ENCODE results near the gene CECR2. TPM values are rescaled to one million over a fixed set of nuclear protein-coding genes. Genes with fewer than 3 reads are reported as not detected.

CECR2 gene
- total and polyA plus RNA-seq, 2 of the 8 experiments (the other 6 are each of a cell fraction or from before 2014, with no cell fraction given): 18.3 to 123 TPM

- no peak overlapping the region for H3K4me2 ChIP-seq (ENCODE audit: insufficient read depth in 1 of 2, low read depth in 2 of 2, low read length in 2 of 2)
- no peak overlapping the region for H3K23ac ChIP-seq (ENCODE audit: insufficient read length)
- no peak overlapping the region for H2BK12ac ChIP-seq (ENCODE audit: low read depth, low read length)
- no peak overlapping the region for H4K5ac ChIP-seq (ENCODE audit: insufficient read length, low read depth, low read length)
- H3K27ac ChIP-seq (ENCODE audit: low read depth, low read length): no peak overlapping the region
- ChIA-PET CTCF (ENCODE audit: partially characterized antibody) (interaction anchor here (0.7 to 4.1 kb wide), 7 partner anchors 8 to 347 kb away, joined by 3 to 27 read pairs (median 4); no protein-coding TSS in a partner anchor), POLR2A (ENCODE audit: partially characterized antibody) (interaction anchor here (0.8 to 2.8 kb wide), 5 partner anchors 10 to 58 kb away, joined by 3 to 18 read pairs (median 3); partner anchors contain the start of genes BCL2L13 and SLC25A18)
- no peak overlapping the region for H3K4ac ChIP-seq (replicated peaks; ENCODE audit: insufficient read length, low read depth, low read length)
- peaks cover 0 to 3% (median 0%) of the 10 kb centered on the region in 4 experiments; a peak in 4 of 7 replicates for H3K4me1 ChIP-seq (replicated peaks in 1 of 4; ENCODE audit: control insufficient read depth in 3 of 4, insufficient read depth in 4 of 4, low read length in 3 of 4)
- H3K56ac ChIP-seq (replicated peaks; ENCODE audit: insufficient read length, low read depth, low read length): no peak overlapping the region
- H4K20me1 ChIP-seq (replicated peaks in 1 of 2; ENCODE audit: control insufficient read depth in 1 of 2, insufficient read depth in 2 of 2, low read length in 2 of 2): no peaks in the 10 kb centered on the region
- no peak overlapping the region for H2AK5ac ChIP-seq (ENCODE audit: low read depth, low read length)
- H3K18ac ChIP-seq (ENCODE audit: extremely low read depth, low read length): no peak overlapping the region; the same call in 1 of the 2 replicates
- H3K79me1 ChIP-seq (ENCODE audit: low read depth, low read length): no peaks in the 10 kb centered on the region
- H2BK15ac ChIP-seq (ENCODE audit: low read length): 0 out of 2 replicates have a peak overlapping the region, but pooled peaks have one; percentile 1
- H3K36me3 ChIP-seq (ENCODE audit: control insufficient read depth in 2 of 4, insufficient read depth in 4 of 4, low read length in 3 of 4): no peaks in the 10 kb centered on the region
- no peak overlapping the region for H4K8ac ChIP-seq (ENCODE audit: extremely low read depth, insufficient read depth, low read length)
- 81% methylated on average over 15 of the region's 15 CpGs; no CpG with 5 or more reads in 1 of the 2 experiments for WGBS, 2 experiments (ENCODE audit: extremely low coverage in 1 of 2, insufficient coverage in 1 of 2, insufficient read length in 1 of 2, insufficient replicate concordance in 2 of 2, low coverage in 1 of 2, low lambda C conversion rate in 2 of 2, missing lambda C conversion rate in 1 of 2)
- no peak overlapping the region for H3K4me3 ChIP-seq (ENCODE audit: extremely low read depth in 1 of 4, insufficient read depth in 2 of 4, low read depth in 3 of 4, low read length in 4 of 4)
- H4K91ac ChIP-seq (replicated peaks; ENCODE audit: insufficient read length, low read length): no peak overlapping the region
- H3K23me2 ChIP-seq (ENCODE audit: low read depth, low read length): peaks cover 1% of the 10 kb centered on the region; the same call in 1 of the 2 replicates
- H2BK5ac ChIP-seq (ENCODE audit: low read depth, low read length): no peak overlapping the region; the same call in 1 of the 2 replicates
- FAIRE-seq: no peak
- H3K27me3 ChIP-seq (replicated peaks in 1 of 4; ENCODE audit: control insufficient read depth in 3 of 4, extremely low read depth in 1 of 4, insufficient read depth in 3 of 4, low read length in 3 of 4): no peaks in the 10 kb centered on the region
- 0 out of 2 replicates have a peak overlapping the region, but pooled peaks have one; percentile 17 for H2AFZ ChIP-seq (ENCODE audit: low read length)
- H3K14ac ChIP-seq (ENCODE audit: insufficient read length): no peak overlapping the region
- DNase-seq (ENCODE audit: low read depth in 1 of 2, low spot score in 2 of 2): peak in 1 of 2 experiments; percentile 70
- no peak overlapping the region for H3K9ac ChIP-seq (replicated peaks in 1 of 4; ENCODE audit: extremely low read depth in 1 of 4, low read depth in 3 of 4, low read length in 3 of 4)
- TF ChIP-seq GTF2F1 (IDR thresholded peaks at IDR 0.05; ENCODE audit: borderline replicate concordance, low read depth, low read length) (no peak), ATF2 (IDR thresholded peaks at IDR 0.05; ENCODE audit: low read length) (no peak), NRF1 (IDR thresholded peaks at IDR 0.05; ENCODE audit: low read depth, low read length) (no peak), RAD21 (IDR thresholded peaks at IDR 0.05 in 1 of 2, conservative IDR thresholded peaks at IDR 0.05 in 1 of 2; ENCODE audit: low read depth in 2 of 2, low read length in 2 of 2) (peak; percentile 32 to 55; a peak in 3 of 4 replicates), MAX (IDR thresholded peaks at IDR 0.05) (peak; percentile 57; the same call in 1 of the 2 replicates)
- TF ChIP-seq, protein P1, sequence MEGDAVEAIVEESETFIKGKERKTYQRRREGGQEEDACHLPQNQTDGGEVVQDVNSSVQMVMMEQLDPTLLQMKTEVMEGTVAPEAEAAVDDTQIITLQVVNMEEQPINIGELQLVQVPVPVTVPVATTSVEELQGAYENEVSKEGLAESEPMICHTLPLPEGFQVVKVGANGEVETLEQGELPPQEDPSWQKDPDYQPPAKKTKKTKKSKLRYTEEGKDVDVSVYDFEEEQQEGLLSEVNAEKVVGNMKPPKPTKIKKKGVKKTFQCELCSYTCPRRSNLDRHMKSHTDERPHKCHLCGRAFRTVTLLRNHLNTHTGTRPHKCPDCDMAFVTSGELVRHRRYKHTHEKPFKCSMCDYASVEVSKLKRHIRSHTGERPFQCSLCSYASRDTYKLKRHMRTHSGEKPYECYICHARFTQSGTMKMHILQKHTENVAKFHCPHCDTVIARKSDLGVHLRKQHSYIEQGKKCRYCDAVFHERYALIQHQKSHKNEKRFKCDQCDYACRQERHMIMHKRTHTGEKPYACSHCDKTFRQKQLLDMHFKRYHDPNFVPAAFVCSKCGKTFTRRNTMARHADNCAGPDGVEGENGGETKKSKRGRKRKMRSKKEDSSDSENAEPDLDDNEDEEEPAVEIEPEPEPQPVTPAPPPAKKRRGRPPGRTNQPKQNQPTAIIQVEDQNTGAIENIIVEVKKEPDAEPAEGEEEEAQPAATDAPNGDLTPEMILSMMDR (IDR thresholded peaks at IDR 0.05; ENCODE audit: control extremely low read depth in 1 of 3, insufficient read depth in 1 of 3, low read depth in 1 of 3, low read length in 3 of 3): peak; percentile 52 to 80 (median 58)
- H2BK120ac ChIP-seq (replicated peaks; ENCODE audit: low read depth, low read length): no peak overlapping the region
- H2BK20ac ChIP-seq (ENCODE audit: low read length): no peak overlapping the region
- no peaks in the 10 kb centered on the region for H3K9me3 ChIP-seq (ENCODE audit: insufficient read depth in 2 of 2, low read depth in 1 of 2, low read length in 1 of 2)
- H3K79me2 ChIP-seq (ENCODE audit: control insufficient read depth in 1 of 2, insufficient read depth in 2 of 2, low read length in 2 of 2): no peaks in the 10 kb centered on the region
Observed at GRCh38 chr22:17580441-17581031, 211.3 kb downstream of the CECR2 start.
